K562 (cell line): ENCODE data around the gene PSMD8. TPM values are rescaled to one million over a fixed set of nuclear protein-coding genes. Genes with fewer than 3 reads are reported as not detected.

Source experiments
- ATF3 ChIP-seq, 2 experiments: fragments of 450-650 bp in 1 of 2; sonication (generic) in 1 of 2; formaldehyde crosslinking in 1 of 2; IDR thresholded peaks in 1 of 2; conservative IDR thresholded peaks in 1 of 2; 2 replicates each; pipeline versions ENCODE4 v1.6.1 to v1.8.1; 2016 to 2023; ENCODE audit warnings: mild to moderate bottlenecking in 2 of 2, moderate library complexity in 2 of 2, inconsistent platforms in 1 of 2, missing genetic modification reagents in 1 of 2
- ETS1 ChIP-seq: conservative IDR thresholded peaks from 2 replicates; pipeline ENCODE4 v1.6.1; 2011; ENCODE audit warnings: low read depth, mild to moderate bottlenecking, low read length; ENCODE audit not compliant: control insufficient read depth
- FOXP1 ChIP-seq: sonication (generic); formaldehyde crosslinking; IDR thresholded peaks from 2 replicates; pipeline ENCODE4 v1.8.0; 2022; ENCODE audit warnings: mild to moderate bottlenecking, missing genetic modification reagents
- JUND ChIP-seq, 2 experiments: IDR thresholded peaks; 2 replicates in 1 of 2; 3 replicates in 1 of 2; pipeline ENCODE4 v1.6.1; 2011; ENCODE audit warnings: borderline replicate concordance in 2 of 2, low read depth in 2 of 2, low read length in 2 of 2, improper control_type of control experiment in 1 of 2, missing biosample characterization in 1 of 2, missing genetic modification characterization in 1 of 2, missing genetic modification reagents in 1 of 2
- MAZ ChIP-seq, 2 experiments: fragments of 450-650 bp in 1 of 2; sonication (generic) in 1 of 2; formaldehyde crosslinking; IDR thresholded peaks in 1 of 2; conservative IDR thresholded peaks in 1 of 2; 2 replicates each; pipeline versions ENCODE4 v1.4.0 to v1.5.0; 2020; ENCODE audit warnings: mild to moderate bottlenecking in 1 of 2, missing genetic modification reagents in 1 of 2
- MNT ChIP-seq, 2 experiments: fragments of 450-650 bp; conservative IDR thresholded peaks; 2 replicates each; pipeline ENCODE4 v1.6.1; 2017; ENCODE audit warnings: mild to moderate bottlenecking in 2 of 2, moderate library complexity in 2 of 2
- POLR2A ChIP-seq: fragments of 450-650 bp; conservative IDR thresholded peaks from 2 replicates; pipeline ENCODE4 v1.6.1; 2016
- RB1 ChIP-seq: fragments of 450-650 bp; IDR thresholded peaks from 2 replicates; pipeline ENCODE4 v1.6.1; 2017; ENCODE audit warnings: low read depth, mild to moderate bottlenecking
- RREB1 ChIP-seq: fragments of 250-450 bp; sonication (Bioruptor Pico); IDR thresholded peaks from 2 replicates; pipeline ENCODE4 v1.4.0; 2020
- SNIP1 ChIP-seq: fragments of 450-650 bp; IDR thresholded peaks from 2 replicates; pipeline ENCODE4 v1.7.1; 2017; ENCODE audit warnings: low read depth, mild to moderate bottlenecking
- TRIM25 ChIP-seq: fragments of 450-650 bp; IDR thresholded peaks from 2 replicates; pipeline ENCODE4 v1.7.0; 2016; ENCODE audit warnings: borderline replicate concordance
- ZNF282 ChIP-seq: sonication (generic); formaldehyde crosslinking; IDR thresholded peaks from 2 replicates; pipeline ENCODE4 v1.8.1; 2023; ENCODE audit warnings: missing genetic modification reagents
- ZNF561 ChIP-seq: fragments of 450-650 bp; formaldehyde crosslinking; conservative IDR thresholded peaks from 2 replicates; pipeline ENCODE4 v1.4.0; 2020; ENCODE audit warnings: mild to moderate bottlenecking, moderate library complexity
- polyA plus RNA-seq, 8 experiments: library from polyadenylated mRNA; depleted of rRNA in 4 of 8; stranded (reverse) in 5 of 8; unstranded in 3 of 8; fragments of >200 nt; fragmentation: Nextera tagmentation in 2 of 8; fragmentation: Illumina TruSeq in 1 of 8; extraction: Ambion mirVana in 2 of 8; extraction: Trizol in 1 of 8; gene quantifications; 2 replicates each; pipeline versions ENCODE4 v1.2.1 to v1.2.3, GENCODE V29; 2011 to 2014; ENCODE audit warnings: inconsistent platforms in 1 of 8, missing spikeins in 1 of 8
- total RNA-seq, 7 experiments: library from RNA; depleted of rRNA in 6 of 7; stranded (reverse); fragments of >200 nt in 6 of 7; fragmentation: Illumina TruSeq in 2 of 7; extraction: Trizol in 2 of 7; gene quantifications; 2 replicates each; pipeline versions ENCODE4 v1.2.1 to v1.2.3, GENCODE V29; 2011 to 2021; ENCODE audit warnings: low replicate concordance in 1 of 7

The PSMD8 gene
- total and polyA plus RNA-seq, 9 of the 15 experiments (the other 6 are each of a cell fraction or from before 2014, with no cell fraction given), result 130 to 583 (median 315) TPM

GRCh38 chr19:38417544-38418506, 43.5 kb downstream of the PSMD8 start (continued):
- TF ChIP-seq ETS1 (peak; percentile 56; the same call in 1 of the 2 replicates), SNIP1 (no peak), FOXP1 (no peak), RREB1 (CRISPR knock-in tag) (no peak), JUND (IDR thresholded peaks at IDR 0.05; ENCODE audit: borderline replicate concordance, low read depth, low read length) (peak; percentile 63), JUND (tag; IDR thresholded peaks at IDR 0.05; ENCODE audit: borderline replicate concordance, low read depth, low read length) (peak; percentile 55; the same call in 1 of the 3 replicates), RB1 (no peak), TRIM25 (no peak), ZNF561 (CRISPR knock-in tag) (no peak), MAZ (CRISPR knock-in tag; conservative IDR thresholded peaks at IDR 0.05 in 1 of 2, IDR thresholded peaks at IDR 0.05 in 1 of 2) (peak; percentile 69 to 92), MNT (conservative IDR thresholded peaks at IDR 0.05) (peak in 1 of 2 experiments; percentile 73; a peak in 3 of 4 replicates), ZNF282 (no peak), POLR2A (no peak), ATF3 (IDR thresholded peaks at IDR 0.05) (peak; percentile 95), ATF3 (CRISPR knock-in tag; conservative IDR thresholded peaks at IDR 0.05) (no peak)
